Pancreas (tissue), 10 donors: ENCODE data around the gene ITPRID1. TPM values are rescaled to one million over a fixed set of nuclear protein-coding genes. Genes with fewer than 3 reads are reported as not detected.

Experiments
- ATAC-seq, 4 donors: fragments of 200-7000 bp; cut with Tn5 transposase; one replicate each; pipeline versions ENCODE4 v1.8.0 to v1.9.1; 2020; ENCODE audit warnings: mild to moderate bottlenecking in 4 of 4, moderate library complexity in 4 of 4
- DNase-seq, 6 donors: peaks; one replicate each; pipeline ENCODE4 v3.0.0-alpha.2; 2020
- FAIRE-seq: peaks from 2 replicates; lab custom pipeline; 2012; peaks lifted over from hg19 to GRCh38; lab: Jason Lieb, UNC
- H3K27ac ChIP-seq, 4 donors: fragments of 200-600 bp; sonication (generic); 1 replicate in 3 of 4; 2 replicates in 1 of 4; pipeline versions ENCODE4 v1.5.0 to v1.8.0; 2020
- H3K27me3 ChIP-seq, 4 donors: fragments of 200-600 bp; one replicate each; pipeline ENCODE4 v1.8.0; 2021
- H3K36me3 ChIP-seq, 3 donors: fragments of 200-600 bp; sonication (generic) in 1 of 3; one replicate each; pipeline versions ENCODE4 v1.5.0 to v1.8.0; 2020 to 2021
- H3K4me1 ChIP-seq, 3 donors: fragments of 200-600 bp; one replicate each; pipeline ENCODE4 v1.8.0; 2021
- H3K4me3 ChIP-seq, 4 donors: fragments of 200-600 bp; sonication (generic) in 2 of 4; one replicate each; pipeline versions ENCODE4 v1.5.0 to v1.8.0; 2020 to 2021
- H3K9me3 ChIP-seq, 4 donors: fragments of 200-600 bp; one replicate each; pipeline ENCODE4 v1.8.0; 2021
- CTCF ChIP-seq, 4 donors: fragments of 200-600 bp; sonication (generic) in 3 of 4; IDR thresholded peaks; one replicate each; pipeline versions ENCODE4 v1.5.0 to v1.8.0; 2021; ENCODE audit warnings: antibody characterized with exemption in 4 of 4
- WGBS, 2 donors: extraction: QIAGEN DNeasy Blood & Tissue Kit; methylation state at CpG; one replicate each; pipeline ENCODE4 v1.1.7; 2013; 5-methylcytosine and 5-hydroxymethylcytosine counted together
- intact Hi-C, 3 donors: fragments of 100-400 bp; cut with DNase I; formaldehyde crosslinking; loops; one replicate each; pipeline versions ENCODE4 v1.11.1 to v1.14.2; 2022
- polyA plus RNA-seq, 2 donors: library from polyadenylated mRNA; stranded (reverse); fragments of 200-250 nt; gene quantifications; one replicate each; pipeline ENCODE4 v1.2.3, GENCODE V29; 2013
- total RNA-seq, 6 donors: library from RNA; stranded (reverse); fragmentation: NEBNext Ultra II Directional in 4 of 6; extraction: Animal tissue kit (Norgen Biotek cat#: 25700) in 4 of 6; gene quantifications; one replicate each; pipeline versions ENCODE4 v1.2.1 to v1.2.4, GENCODE V29; 2021 to 2023
- donor health status: healthy with polysubstance abuse.
- donor health status: DM: no; HTN: no; CAD: no; lungs with moderate emphysema.
- donor health status: DM: no; HTN: no; CAD: no.
- donor health status: control.
- donor health status: control.
- donor health status: Bipolar disorder and iron deficiency.
- donor health status: DM: yes; HTN: yes; CAD: no.
- donor health status: DM: no; HTN: no; CAD: no.
- donor health status: DM: no; HTN: no; CAD: no.
- donor health status: DM: yes; HTN: yes; CAD: no.

The ITPRID1 gene
- total and polyA plus RNA-seq, 8 donors: 0.02 to 0.72 (median 0.07) TPM; not detected in 2

GRCh38 chr7:31487071-31487470, 26.8 kb upstream of the ITPRID1 start:
- DNase-seq (no peak), FAIRE-seq (no peak), ATAC-seq (no peak)
- intact Hi-C loops: no loop called here
- Histone ChIP-seq H3K4me3 (no peak overlapping the region), H3K27me3 (no peaks in the 10 kb centered on the region), H3K9me3 (no peaks in the 10 kb centered on the region), H3K27ac (no peak overlapping the region), H3K4me1 (no peaks in the 10 kb centered on the region), H3K36me3 (no peaks in the 10 kb centered on the region)
- no peak for TF ChIP-seq CTCF (IDR thresholded peaks at IDR 0.05)
- 74 to 79% methylated on average over 6 of the region's 6 CpGs for WGBS, 2 donors

GRCh38 chr7:31487476-31487875, 26.4 kb upstream of the ITPRID1 start:
- H3K27me3 ChIP-seq: no peaks in the 10 kb centered on the region
- DNase-seq (no peak), FAIRE-seq (no peak), ATAC-seq (peak in 1 of 4 donors; percentile 49)
- no peaks in the 10 kb centered on the region for H3K9me3 ChIP-seq
- no peaks in the 10 kb centered on the region for H3K4me1 ChIP-seq
- H3K36me3 ChIP-seq: no peaks in the 10 kb centered on the region
- WGBS, 2 donors: 94 to 96% methylated on average over 1 of the region's 1 CpG
- intact Hi-C loops: no loop called here
- no peak overlapping the region for H3K27ac ChIP-seq
- no peak for TF ChIP-seq CTCF (IDR thresholded peaks at IDR 0.05)
- H3K4me3 ChIP-seq: no peak overlapping the region

GRCh38 chr7:31488562-31489203, 25.2 kb upstream of the ITPRID1 start:
- 49 to 61% methylated on average over 15 of the region's 15 CpGs for WGBS, 2 donors
- H3K27ac ChIP-seq: no peak overlapping the region
- peak in 1 of 4 donors; percentile 45 for ATAC-seq
- no peaks in the 10 kb centered on the region for H3K27me3 ChIP-seq
- peak in 1 of 4 donors; percentile 13 for TF ChIP-seq CTCF (IDR thresholded peaks at IDR 0.05)
- FAIRE-seq: no peak
- intact Hi-C loops: no loop called here
- no peak overlapping the region for H3K4me3 ChIP-seq
- H3K36me3 ChIP-seq: no peaks in the 10 kb centered on the region
- H3K4me1 ChIP-seq: peaks cover 0 to 4% (median 0%) of the 10 kb centered on the region in 3 donors
- H3K9me3 ChIP-seq: no peaks in the 10 kb centered on the region
- no peak for DNase-seq

GRCh38 chr7:31490796-31491314, 23.0 kb upstream of the ITPRID1 start:
- no peak overlapping the region for H3K27ac ChIP-seq
- no peaks in the 10 kb centered on the region for H3K27me3 ChIP-seq
- intact Hi-C loops: no loop called here
- no peak for ATAC-seq
- H3K9me3 ChIP-seq: no peaks in the 10 kb centered on the region
- no peak for FAIRE-seq
- no peak for TF ChIP-seq CTCF (IDR thresholded peaks at IDR 0.05)
- 49 to 51% methylated on average over 2 of the region's 2 CpGs for WGBS, 2 donors
- peaks cover 0 to 4% (median 0%) of the 10 kb centered on the region in 3 donors for H3K4me1 ChIP-seq
- no peak overlapping the region for H3K4me3 ChIP-seq
- no peaks in the 10 kb centered on the region for H3K36me3 ChIP-seq
- DNase-seq: no peak

- FAIRE-seq (no peak), ATAC-seq (no peak), DNase-seq (no peak)
- H3K4me1 ChIP-seq: peaks cover 0 to 4% (median 0%) of the 10 kb centered on the region in 3 donors
- intact Hi-C loops: no loop called here
- H3K9me3 ChIP-seq: no peaks in the 10 kb centered on the region
- no peaks in the 10 kb centered on the region for H3K27me3 ChIP-seq
- H3K27ac ChIP-seq: no peak overlapping the region
- no peak overlapping the region for H3K4me3 ChIP-seq
- H3K36me3 ChIP-seq: no peaks in the 10 kb centered on the region
- WGBS, 2 donors: 48 to 54% methylated on average over 4 of the region's 4 CpGs
- TF ChIP-seq CTCF (IDR thresholded peaks at IDR 0.05): no peak
Measured at GRCh38 chr7:31492086-31492485, 21.8 kb upstream of the ITPRID1 start.
